HCT116 (cell line): ENCODE measurements around the gene JAM3. TPM values are rescaled to one million over a fixed set of nuclear protein-coding genes. Genes with fewer than 3 reads are reported as not detected.

Experiments
- ATAC-seq: fragments of 200-7000 bp; cut with Tn5 transposase; 2 replicates; pipeline ENCODE4 v1.9.1; 2020; ENCODE audit warnings: mild to moderate bottlenecking, moderate library complexity
- BruUV-seq: library from RNA; stranded (reverse); fragments of 400-500 nt; replicated peaks from 2 replicates; lab custom pipeline; 2021; lab: Mats Ljungman, UMichigan
- CTCF ChIA-PET: fragments of 300-600 bp; sonication (Branson Sonifier 250); formaldehyde crosslinking; loops from one replicate; lab custom pipeline; 2021; ENCODE audit warnings: antibody characterized with exemption; lab: Charles Lee
- POLR2A ChIA-PET: fragments of 300-600, 350-600 bp; sonication (Branson Sonifier 250); formaldehyde crosslinking; loops from one replicate; lab custom pipeline; 2021; ENCODE audit warnings: antibody characterized with exemption; lab: Charles Lee
- RAD21 ChIA-PET, 2 experiments: fragments of 300-600 bp; sonication (Branson Sonifier 250); formaldehyde crosslinking; loops; one replicate each; lab custom pipeline; 2023; ENCODE audit warnings: low total read pairs in 2 of 2; ENCODE audit not compliant: uncharacterized antibody in 2 of 2, unreplicated experiment in 2 of 2, low non-redundant PET in 1 of 2; lab: Charles Lee
- DNase-seq: peaks from one replicate; pipeline ENCODE4 v3.0.0-alpha.2; 2010; ENCODE audit warnings: low read depth, low spot score
- H2AFZ ChIP-seq: fragments of 200-600 bp; shearing (Covaris generic), sonication (generic); 2 replicates; pipeline ENCODE4 v1.6.1; 2017; ENCODE audit warnings: low read depth, mixed run types, mixed read lengths, antibody characterized with exemption, low read length; ENCODE audit not compliant: poor library complexity, severe bottlenecking
- H3K27ac ChIP-seq: 2 replicates; pipeline ENCODE4 v1.5.1; 2012; ENCODE audit warnings: low read depth, low read length
- H3K27me3 ChIP-seq: fragments of 200-600 bp; sonication (generic); 2 replicates; pipeline ENCODE4 v1.6.1; 2016; ENCODE audit warnings: mixed run types, low read length, mixed read lengths; ENCODE audit not compliant: insufficient read depth
- H3K36me3 ChIP-seq, 2 experiments: fragments of 200-500 bp in 1 of 2; fragments of 200-600 bp in 1 of 2; sonication (Bioruptor generic) in 1 of 2; sonication (generic) in 1 of 2; 2 replicates each; pipeline versions ENCODE4 v1.5.1 to v1.6.1; 2014 to 2016; ENCODE audit warnings: low read length in 2 of 2, inconsistent platforms in 1 of 2, mixed read lengths in 1 of 2, mixed run types in 1 of 2; ENCODE audit not compliant: insufficient read depth in 2 of 2, control insufficient read depth in 1 of 2
- H3K4me1 ChIP-seq, 2 experiments: fragments of 200-600 bp in 1 of 2; sonication (generic) in 1 of 2; 2 replicates each; pipeline versions ENCODE4 v1.5.1 to v1.6.1; 2012 to 2017; ENCODE audit warnings: low read length in 2 of 2, inconsistent platforms in 1 of 2, mild to moderate bottlenecking in 1 of 2, mixed read lengths in 1 of 2, mixed run types in 1 of 2, moderate library complexity in 1 of 2; ENCODE audit not compliant: insufficient read depth in 2 of 2, control insufficient read depth in 1 of 2
- H3K4me2 ChIP-seq: fragments of 200-600 bp; sonication (generic); 2 replicates; pipeline ENCODE4 v1.6.1; 2017; ENCODE audit warnings: mixed run types, low read length, mixed read lengths
- H3K4me3 ChIP-seq, 2 experiments: fragments of 200-600 bp in 1 of 2; sonication (generic) in 1 of 2; replicated peaks in 1 of 2; 2 replicates each; pipeline ENCODE4 v1.5.1; 2011 to 2016; ENCODE audit warnings: low read length in 2 of 2, control low read depth in 1 of 2, low read depth in 1 of 2, mild to moderate bottlenecking in 1 of 2, mixed read lengths in 1 of 2, mixed run types in 1 of 2
- H3K79me2 ChIP-seq: fragments of 200-600 bp; sonication (generic); 2 replicates; pipeline ENCODE4 v1.6.1; 2017; ENCODE audit warnings: mild to moderate bottlenecking, mixed run types, low read length, moderate library complexity, mixed read lengths; ENCODE audit not compliant: insufficient read depth
- H3K9ac ChIP-seq: fragments of 200-600 bp; sonication (generic); 2 replicates; pipeline ENCODE4 v1.6.1; 2016; ENCODE audit warnings: low read length, mixed read lengths
- H3K9me2 ChIP-seq: fragments of 200-600 bp; sonication (generic), shearing (Covaris generic); 2 replicates; pipeline ENCODE4 v1.6.1; 2017; ENCODE audit warnings: mixed run types, mild to moderate bottlenecking, moderate library complexity; ENCODE audit not compliant: insufficient read depth
- H3K9me3 ChIP-seq, 2 experiments: fragments of 200-500 bp in 1 of 2; fragments of 200-600 bp in 1 of 2; sonication (Bioruptor generic) in 1 of 2; sonication (generic) in 1 of 2; 2 replicates each; pipeline ENCODE4 v1.6.1; 2014 to 2017; ENCODE audit warnings: low read length in 2 of 2, mixed read lengths in 2 of 2, inconsistent platforms in 1 of 2, low read depth in 1 of 2, mild to moderate bottlenecking in 1 of 2, mixed run types in 1 of 2, moderate library complexity in 1 of 2; ENCODE audit not compliant: control insufficient read depth in 1 of 2, insufficient read depth in 1 of 2
- H4K20me1 ChIP-seq: fragments of 200-600 bp; sonication (generic), shearing (Covaris generic); 2 replicates; pipeline ENCODE4 v1.6.1; 2017; ENCODE audit warnings: mixed run types, mild to moderate bottlenecking, moderate library complexity; ENCODE audit not compliant: insufficient read depth
- EGR1 ChIP-seq: IDR thresholded peaks from 2 replicates; pipeline ENCODE4 v1.6.1; 2012; ENCODE audit warnings: low read depth
- ELF1 ChIP-seq: IDR thresholded peaks from 2 replicates; pipeline ENCODE4 v1.6.1; 2012; ENCODE audit warnings: low read depth, borderline replicate concordance
- EZH2phosphoT487 ChIP-seq: fragments of 200-600 bp; IDR thresholded peaks from 2 replicates; pipeline ENCODE4 v1.6.1; 2018; ENCODE audit warnings: antibody characterized with exemption, borderline replicate concordance
- FOSL1 ChIP-seq: IDR thresholded peaks from 2 replicates; pipeline ENCODE4 v1.6.1; 2012; ENCODE audit warnings: low read depth
- POLR2AphosphoS5 ChIP-seq: IDR thresholded peaks from 2 replicates; pipeline ENCODE4 v1.6.1; 2011; ENCODE audit warnings: mild to moderate bottlenecking, low read depth, low read length, moderate library complexity
- RAD21 ChIP-seq: IDR thresholded peaks from 2 replicates; pipeline ENCODE4 v1.6.1; 2012; ENCODE audit warnings: low read depth, mild to moderate bottlenecking
- SIN3A ChIP-seq: IDR thresholded peaks from 2 replicates; pipeline ENCODE4 v1.6.1; 2012; ENCODE audit warnings: low read depth
- SP1 ChIP-seq: IDR thresholded peaks from 2 replicates; pipeline ENCODE4 v1.6.1; 2012; ENCODE audit warnings: low read depth
- SRF ChIP-seq: IDR thresholded peaks from 2 replicates; pipeline ENCODE4 v1.6.1; 2012; ENCODE audit warnings: low read depth
- YY1 ChIP-seq: IDR thresholded peaks from 2 replicates; pipeline ENCODE4 v1.6.1; 2011; ENCODE audit warnings: low read length, low read depth, moderate library complexity, mild to moderate bottlenecking; ENCODE audit not compliant: insufficient replicate concordance; ENCODE audit errors: extremely low read depth
- ZBTB33 ChIP-seq: IDR thresholded peaks from 2 replicates; pipeline ENCODE4 v1.6.1; 2011; ENCODE audit warnings: mild to moderate bottlenecking, low read length, moderate library complexity; ENCODE audit not compliant: insufficient replicate concordance; ENCODE audit errors: extremely low read depth
- ZFX ChIP-seq: fragments of 450-650 bp; IDR thresholded peaks from 2 replicates; pipeline ENCODE4 v1.6.1; 2017
- ZNF274 ChIP-seq: fragments of 200-500 bp; sonication (Bioruptor generic); IDR thresholded peaks from 2 replicates; pipeline ENCODE4 v1.6.1; 2014; ENCODE audit warnings: mild to moderate bottlenecking, low read depth, low read length, inconsistent platforms
- intact Hi-C: fragments of 100-400 bp; cut with micrococcal nuclease; formaldehyde crosslinking; loops from 2 replicates; pipeline ENCODE4 v1.10.0; 2022
- total RNA-seq: library from RNA; stranded (reverse); gene quantifications from one replicate; pipeline ENCODE4 v1.2.1, GENCODE V29; 2021; ENCODE audit not compliant: unreplicated experiment
- TF ChIP-seq, protein P1 (sequence below): IDR thresholded peaks from 2 replicates; pipeline ENCODE4 v1.6.1; 2012
- TF ChIP-seq, protein P2 (sequence below): IDR thresholded peaks from 2 replicates; pipeline ENCODE4 v1.6.1; 2012; ENCODE audit warnings: low read depth
- TF ChIP-seq, protein P3 (sequence below): IDR thresholded peaks from 2 replicates; pipeline ENCODE4 v1.6.1; 2012

JAM3 gene
- total RNA-seq, 1 experiment from 2014 or later = 0.25 TPM

DNA sequence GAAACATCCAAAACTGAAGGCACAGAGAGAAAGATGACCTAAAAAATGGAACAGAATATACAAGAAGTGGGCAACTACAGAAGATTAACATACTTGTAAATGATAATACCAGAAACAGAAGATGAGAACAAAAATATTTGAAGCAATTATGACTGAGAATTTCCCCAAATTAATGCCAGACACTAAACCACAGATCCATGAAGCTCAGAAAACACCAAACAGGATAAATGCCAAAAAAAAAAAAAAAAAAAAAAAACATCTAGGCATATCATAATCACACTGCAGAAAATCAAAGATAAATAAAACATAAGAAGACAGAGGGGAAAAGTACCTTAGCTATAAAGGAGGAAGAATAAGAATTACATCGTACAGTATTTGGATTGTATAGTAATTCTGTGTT lies 65.3 kb downstream of the JAM3 start:
- H3K9ac ChIP-seq = no peak overlapping the region
- ChIA-PET RAD21 (interaction anchor here in 1 of 2 experiments (0.7 kb wide), 1 partner anchor 100 kb away, joined by 3 read pairs; no protein-coding TSS in a partner anchor), CTCF (no interaction called here), POLR2A (no interaction called here)
- DNase-seq (no peak), ATAC-seq (no peak)
- no peak overlapping the region for H3K4me2 ChIP-seq
- no peak for TF ChIP-seq EZH2phosphoT487
- no peak for TF ChIP-seq YY1
- no peak for TF ChIP-seq ZNF274
- TF ChIP-seq POLR2AphosphoS5 = no peak
- no peak for TF ChIP-seq EGR1
- TF ChIP-seq, protein P1, sequence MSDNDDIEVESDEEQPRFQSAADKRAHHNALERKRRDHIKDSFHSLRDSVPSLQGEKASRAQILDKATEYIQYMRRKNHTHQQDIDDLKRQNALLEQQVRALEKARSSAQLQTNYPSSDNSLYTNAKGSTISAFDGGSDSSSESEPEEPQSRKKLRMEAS = no peak
- TF ChIP-seq FOSL1 = no peak
- TF ChIP-seq RAD21 = no peak
- no peak for TF ChIP-seq SRF
- no peak for TF ChIP-seq SIN3A
- no peak for TF ChIP-seq ZFX
- TF ChIP-seq, protein P2, sequence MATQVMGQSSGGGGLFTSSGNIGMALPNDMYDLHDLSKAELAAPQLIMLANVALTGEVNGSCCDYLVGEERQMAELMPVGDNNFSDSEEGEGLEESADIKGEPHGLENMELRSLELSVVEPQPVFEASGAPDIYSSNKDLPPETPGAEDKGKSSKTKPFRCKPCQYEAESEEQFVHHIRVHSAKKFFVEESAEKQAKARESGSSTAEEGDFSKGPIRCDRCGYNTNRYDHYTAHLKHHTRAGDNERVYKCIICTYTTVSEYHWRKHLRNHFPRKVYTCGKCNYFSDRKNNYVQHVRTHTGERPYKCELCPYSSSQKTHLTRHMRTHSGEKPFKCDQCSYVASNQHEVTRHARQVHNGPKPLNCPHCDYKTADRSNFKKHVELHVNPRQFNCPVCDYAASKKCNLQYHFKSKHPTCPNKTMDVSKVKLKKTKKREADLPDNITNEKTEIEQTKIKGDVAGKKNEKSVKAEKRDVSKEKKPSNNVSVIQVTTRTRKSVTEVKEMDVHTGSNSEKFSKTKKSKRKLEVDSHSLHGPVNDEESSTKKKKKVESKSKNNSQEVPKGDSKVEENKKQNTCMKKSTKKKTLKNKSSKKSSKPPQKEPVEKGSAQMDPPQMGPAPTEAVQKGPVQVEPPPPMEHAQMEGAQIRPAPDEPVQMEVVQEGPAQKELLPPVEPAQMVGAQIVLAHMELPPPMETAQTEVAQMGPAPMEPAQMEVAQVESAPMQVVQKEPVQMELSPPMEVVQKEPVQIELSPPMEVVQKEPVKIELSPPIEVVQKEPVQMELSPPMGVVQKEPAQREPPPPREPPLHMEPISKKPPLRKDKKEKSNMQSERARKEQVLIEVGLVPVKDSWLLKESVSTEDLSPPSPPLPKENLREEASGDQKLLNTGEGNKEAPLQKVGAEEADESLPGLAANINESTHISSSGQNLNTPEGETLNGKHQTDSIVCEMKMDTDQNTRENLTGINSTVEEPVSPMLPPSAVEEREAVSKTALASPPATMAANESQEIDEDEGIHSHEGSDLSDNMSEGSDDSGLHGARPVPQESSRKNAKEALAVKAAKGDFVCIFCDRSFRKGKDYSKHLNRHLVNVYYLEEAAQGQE = no peak
- TF ChIP-seq, protein P3, sequence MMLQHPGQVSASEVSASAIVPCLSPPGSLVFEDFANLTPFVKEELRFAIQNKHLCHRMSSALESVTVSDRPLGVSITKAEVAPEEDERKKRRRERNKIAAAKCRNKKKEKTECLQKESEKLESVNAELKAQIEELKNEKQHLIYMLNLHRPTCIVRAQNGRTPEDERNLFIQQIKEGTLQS = no peak
- no peak for TF ChIP-seq SP1
- no peak for TF ChIP-seq ELF1
- no peak for TF ChIP-seq ZBTB33
- no peaks in the 10 kb centered on the region for H3K4me1 ChIP-seq
- no TSS peak for BruUV-seq
- intact Hi-C loops = no loop called here
- no peaks in the 10 kb centered on the region; the same call in 1 of the 2 replicates for H3K27me3 ChIP-seq
- no peaks in the 10 kb centered on the region for H4K20me1 ChIP-seq
- H2AFZ ChIP-seq = no peak overlapping the region
- H3K79me2 ChIP-seq = no peaks in the 10 kb centered on the region
- no peak overlapping the region for H3K4me3 ChIP-seq
- H3K9me2 ChIP-seq = no peaks in the 10 kb centered on the region
- no peak overlapping the region for H3K27ac ChIP-seq
- H3K36me3 ChIP-seq = no peaks in the 10 kb centered on the region
- peaks cover 0 to 8% of the 10 kb centered on the region in 2 experiments; a peak in 2 of 4 replicates for H3K9me3 ChIP-seq
